WTC11 (cell line): ENCODE results near the gene BAIAP2. TPM values are rescaled to one million over a fixed set of nuclear protein-coding genes. Genes with fewer than 3 reads are reported as not detected.

Experiments used
- ATAC-seq: fragments of 200-7000 bp; cut with Tn5 transposase; 2 replicates; pipeline ENCODE4 v1.10.0; 2021; ENCODE audit warnings: mild to moderate bottlenecking, moderate library complexity
- CTCF ChIA-PET: fragments of 300-600 bp; sonication (Branson Sonifier 250); formaldehyde crosslinking; loops from one replicate; lab custom pipeline; 2021; ENCODE audit warnings: antibody characterized with exemption; lab: Charles Lee
- POLR2A ChIA-PET: fragments of 350-600 bp; sonication (Branson Sonifier 250); formaldehyde crosslinking; loops from one replicate; lab custom pipeline; 2021; ENCODE audit warnings: antibody characterized with exemption; lab: Charles Lee
- DNase-seq: peaks from one replicate; pipeline ENCODE4 v3.0.0; 2021; ENCODE audit warnings: low spot score
- H3K27ac Mint-ChIP-seq: 2 replicates; pipeline ENCODE4 v1.8.0; 2021; ENCODE audit warnings: mixed read lengths
- H3K27me3 Mint-ChIP-seq: 2 replicates; pipeline ENCODE4 v1.8.0; 2021; ENCODE audit warnings: low read depth, mild to moderate bottlenecking, moderate library complexity, mixed read lengths
- H3K36me3 Mint-ChIP-seq: 2 replicates; pipeline ENCODE4 v1.8.0; 2021; ENCODE audit warnings: mixed read lengths
- H3K4me1 Mint-ChIP-seq: 2 replicates; pipeline ENCODE4 v1.8.0; 2022; ENCODE audit warnings: mixed read lengths
- H3K4me3 Mint-ChIP-seq: 2 replicates; pipeline ENCODE4 v1.8.0; 2021; ENCODE audit warnings: mild to moderate bottlenecking, moderate library complexity, mixed read lengths
- H3K9me3 Mint-ChIP-seq: 2 replicates; pipeline ENCODE4 v1.8.0; 2021; ENCODE audit warnings: mixed read lengths
- CREM ChIP-seq: sonication (generic); formaldehyde crosslinking; IDR thresholded peaks from 2 replicates; pipeline ENCODE4 v1.8.1; 2022; ENCODE audit warnings: mild to moderate bottlenecking, missing genetic modification reagents, moderate library complexity
- ETV6 ChIP-seq: sonication (generic); formaldehyde crosslinking; IDR thresholded peaks from 2 replicates; pipeline ENCODE4 v1.8.1; 2022; ENCODE audit warnings: mild to moderate bottlenecking, missing genetic modification reagents
- FOXJ3 ChIP-seq: sonication (generic); formaldehyde crosslinking; IDR thresholded peaks from 2 replicates; pipeline ENCODE4 v1.9.0; 2021; ENCODE audit warnings: missing genetic modification reagents, mild to moderate bottlenecking, borderline replicate concordance
- GABPB1 ChIP-seq: sonication (generic); formaldehyde crosslinking; IDR thresholded peaks from 2 replicates; pipeline ENCODE4 v1.8.1; 2023; ENCODE audit warnings: mild to moderate bottlenecking, missing genetic modification reagents
- JAZF1 ChIP-seq: fragments of 250-450 bp; sonication (Bioruptor Pico); IDR thresholded peaks from 2 replicates; pipeline ENCODE4 v1.9.0; 2021; ENCODE audit warnings: moderate library complexity, mild to moderate bottlenecking, inconsistent platforms
- KAT7 ChIP-seq: sonication (generic); formaldehyde crosslinking; IDR thresholded peaks from 2 replicates; pipeline ENCODE4 v1.8.1; 2023; ENCODE audit warnings: missing genetic modification reagents, mild to moderate bottlenecking, borderline replicate concordance
- NR1H2 ChIP-seq: sonication (generic); formaldehyde crosslinking; IDR thresholded peaks from 2 replicates; pipeline ENCODE4 v1.9.0; 2021; ENCODE audit warnings: mild to moderate bottlenecking, moderate library complexity, missing genetic modification reagents
- NR2C2 ChIP-seq: sonication (generic); formaldehyde crosslinking; IDR thresholded peaks from 2 replicates; pipeline ENCODE4 v1.8.0; 2022; ENCODE audit warnings: mild to moderate bottlenecking, missing genetic modification reagents
- SMAD3 ChIP-seq: sonication (generic); formaldehyde crosslinking; IDR thresholded peaks from 2 replicates; pipeline ENCODE4 v1.8.0; 2022; ENCODE audit warnings: missing genetic modification reagents, mild to moderate bottlenecking, borderline replicate concordance
- TCF7 ChIP-seq: sonication (generic); formaldehyde crosslinking; IDR thresholded peaks from 2 replicates; pipeline ENCODE4 v1.8.0; 2022; ENCODE audit warnings: mild to moderate bottlenecking, low read depth, missing genetic modification reagents, moderate library complexity
- TEAD1 ChIP-seq: sonication (generic); formaldehyde crosslinking; IDR thresholded peaks from 2 replicates; pipeline ENCODE4 v1.8.0; 2022; ENCODE audit warnings: mild to moderate bottlenecking, missing genetic modification reagents
- ZNF232 ChIP-seq: sonication (generic); formaldehyde crosslinking; IDR thresholded peaks from 2 replicates; pipeline ENCODE4 v1.8.0; 2022; ENCODE audit warnings: mild to moderate bottlenecking, missing genetic modification reagents
- total RNA-seq: library from RNA; stranded (reverse); gene quantifications from 3 replicates; pipeline ENCODE4 v1.2.3, GENCODE V29; 2021
- TF ChIP-seq, protein P1 (sequence below): sonication (generic); formaldehyde crosslinking; conservative IDR thresholded peaks from 2 replicates; pipeline ENCODE4 v1.8.1; 2022; ENCODE audit warnings: mild to moderate bottlenecking, missing genetic modification reagents
- TF ChIP-seq, protein P2 (sequence below): sonication (generic); formaldehyde crosslinking; IDR thresholded peaks from 2 replicates; pipeline ENCODE4 v1.8.0; 2023; ENCODE audit warnings: missing genetic modification reagents, mild to moderate bottlenecking, borderline replicate concordance
- TF ChIP-seq, protein P3 (sequence below): sonication (generic); formaldehyde crosslinking; IDR thresholded peaks from 2 replicates; pipeline ENCODE4 v1.8.0; 2022; ENCODE audit warnings: mild to moderate bottlenecking, missing genetic modification reagents
- TF ChIP-seq, protein P4 (sequence below): sonication (generic); formaldehyde crosslinking; IDR thresholded peaks from 2 replicates; pipeline ENCODE4 v1.8.1; 2022; ENCODE audit warnings: low read depth, missing genetic modification reagents, borderline replicate concordance
- TF ChIP-seq, protein P5 (sequence below): sonication (generic); formaldehyde crosslinking; IDR thresholded peaks from 2 replicates; pipeline ENCODE4 v1.8.0; 2023; ENCODE audit warnings: mild to moderate bottlenecking, missing genetic modification reagents

Gene BAIAP2
- total RNA-seq, 1 experiment from 2014 or later, result 20.7 TPM

DNA sequence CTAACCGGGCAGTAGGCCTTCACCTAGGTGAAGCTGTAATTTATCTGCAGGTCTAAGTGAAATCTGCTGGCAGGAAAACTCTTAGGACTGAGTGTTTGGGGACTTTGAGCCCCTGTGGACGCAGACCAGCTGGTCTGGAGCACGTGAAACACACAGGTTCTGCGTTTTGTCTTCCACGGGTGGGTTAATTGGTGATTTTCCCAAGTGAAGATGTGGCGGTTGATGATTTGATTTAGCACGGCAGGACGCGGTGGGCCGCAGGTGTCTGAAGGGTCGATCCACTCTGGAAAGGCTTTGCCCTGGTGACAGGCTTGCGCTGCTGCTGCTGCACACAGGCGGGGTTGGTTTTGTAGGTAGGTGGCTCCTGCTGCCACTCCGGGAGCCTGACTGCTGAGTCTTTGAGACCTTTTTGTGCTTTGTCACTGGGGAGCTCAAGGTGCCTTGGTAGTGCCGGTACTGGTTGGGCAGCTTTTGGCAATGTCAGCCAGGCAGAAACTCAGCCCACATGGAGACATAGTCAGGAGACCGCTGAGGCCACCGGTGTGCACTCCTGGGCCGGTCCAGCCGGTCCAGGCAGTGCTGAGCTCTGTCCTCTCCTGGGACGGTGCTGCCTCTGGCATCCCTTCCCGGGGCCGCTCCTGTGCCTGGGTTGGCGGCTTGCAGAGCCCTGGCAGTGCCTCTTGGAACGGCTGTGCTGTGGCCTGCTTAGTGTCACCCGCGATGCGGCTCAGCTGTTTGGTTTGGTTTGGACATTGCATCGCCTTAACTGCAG is 2.3 kb downstream of the BAIAP2 start:
- peak overlapping the region; percentile 68 for H3K27ac Mint-ChIP-seq
- POLR2A ChIA-PET, result no interaction called here
- TF ChIP-seq GABPB1 (CRISPR knock-in tag), result peak; percentile 50; the same call in 1 of the 2 replicates
- TF ChIP-seq TEAD1 (CRISPR knock-in tag), result no peak
- TF ChIP-seq, all 79 proteins: peak for 1
- DNase-seq (no peak), ATAC-seq (no peak)
- Mint-ChIP-seq H3K27me3 (peaks cover 25% of the 10 kb centered on the region), H3K36me3 (no peaks in the 10 kb centered on the region; the same call in 1 of the 2 replicates), H3K4me3 (peak overlapping the region; percentile 82; the same call in 1 of the 2 replicates), H3K9me3 (no peaks in the 10 kb centered on the region), H3K4me1 (peaks cover 23% of the 10 kb centered on the region)
- CTCF ChIA-PET, result interaction anchor here (0.9 to 2.2 kb wide), 7 partner anchors 12 to 65 kb away, joined by 3 to 13 read pairs (median 4); no protein-coding TSS in a partner anchor

GRCh38 chr17:81037798-81038733 is 3.1 kb downstream of the BAIAP2 start:
- ChIA-PET POLR2A (no interaction called here), CTCF (interaction anchor here (0.9 to 2.2 kb wide), 5 partner anchors 11 to 64 kb away, joined by 3 to 13 read pairs (median 4); no protein-coding TSS in a partner anchor)
- DNase-seq (no peak), ATAC-seq (no peak)
- Mint-ChIP-seq H3K4me3 (no peak overlapping the region), H3K27ac (peak overlapping the region; percentile 41), H3K27me3 (peaks cover 23% of the 10 kb centered on the region), H3K9me3 (no peaks in the 10 kb centered on the region), H3K36me3 (no peaks in the 10 kb centered on the region; the same call in 1 of the 2 replicates), H3K4me1 (peaks cover 22% of the 10 kb centered on the region)
- TF ChIP-seq NR1H2 (CRISPR knock-in tag) (no peak), ETV6 (CRISPR knock-in tag) (no peak), FOXJ3 (CRISPR knock-in tag) (no peak), JAZF1 (no peak), SMAD3 (CRISPR knock-in tag) (no peak), CREM (CRISPR knock-in tag) (no peak)
- TF ChIP-seq, protein P1, sequence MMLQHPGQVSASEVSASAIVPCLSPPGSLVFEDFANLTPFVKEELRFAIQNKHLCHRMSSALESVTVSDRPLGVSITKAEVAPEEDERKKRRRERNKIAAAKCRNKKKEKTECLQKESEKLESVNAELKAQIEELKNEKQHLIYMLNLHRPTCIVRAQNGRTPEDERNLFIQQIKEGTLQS (CRISPR knock-in tag), result no peak
- TF ChIP-seq, protein P2, sequence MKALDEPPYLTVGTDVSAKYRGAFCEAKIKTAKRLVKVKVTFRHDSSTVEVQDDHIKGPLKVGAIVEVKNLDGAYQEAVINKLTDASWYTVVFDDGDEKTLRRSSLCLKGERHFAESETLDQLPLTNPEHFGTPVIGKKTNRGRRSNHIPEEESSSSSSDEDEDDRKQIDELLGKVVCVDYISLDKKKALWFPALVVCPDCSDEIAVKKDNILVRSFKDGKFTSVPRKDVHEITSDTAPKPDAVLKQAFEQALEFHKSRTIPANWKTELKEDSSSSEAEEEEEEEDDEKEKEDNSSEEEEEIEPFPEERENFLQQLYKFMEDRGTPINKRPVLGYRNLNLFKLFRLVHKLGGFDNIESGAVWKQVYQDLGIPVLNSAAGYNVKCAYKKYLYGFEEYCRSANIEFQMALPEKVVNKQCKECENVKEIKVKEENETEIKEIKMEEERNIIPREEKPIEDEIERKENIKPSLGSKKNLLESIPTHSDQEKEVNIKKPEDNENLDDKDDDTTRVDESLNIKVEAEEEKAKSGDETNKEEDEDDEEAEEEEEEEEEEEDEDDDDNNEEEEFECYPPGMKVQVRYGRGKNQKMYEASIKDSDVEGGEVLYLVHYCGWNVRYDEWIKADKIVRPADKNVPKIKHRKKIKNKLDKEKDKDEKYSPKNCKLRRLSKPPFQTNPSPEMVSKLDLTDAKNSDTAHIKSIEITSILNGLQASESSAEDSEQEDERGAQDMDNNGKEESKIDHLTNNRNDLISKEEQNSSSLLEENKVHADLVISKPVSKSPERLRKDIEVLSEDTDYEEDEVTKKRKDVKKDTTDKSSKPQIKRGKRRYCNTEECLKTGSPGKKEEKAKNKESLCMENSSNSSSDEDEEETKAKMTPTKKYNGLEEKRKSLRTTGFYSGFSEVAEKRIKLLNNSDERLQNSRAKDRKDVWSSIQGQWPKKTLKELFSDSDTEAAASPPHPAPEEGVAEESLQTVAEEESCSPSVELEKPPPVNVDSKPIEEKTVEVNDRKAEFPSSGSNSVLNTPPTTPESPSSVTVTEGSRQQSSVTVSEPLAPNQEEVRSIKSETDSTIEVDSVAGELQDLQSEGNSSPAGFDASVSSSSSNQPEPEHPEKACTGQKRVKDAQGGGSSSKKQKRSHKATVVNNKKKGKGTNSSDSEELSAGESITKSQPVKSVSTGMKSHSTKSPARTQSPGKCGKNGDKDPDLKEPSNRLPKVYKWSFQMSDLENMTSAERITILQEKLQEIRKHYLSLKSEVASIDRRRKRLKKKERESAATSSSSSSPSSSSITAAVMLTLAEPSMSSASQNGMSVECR (CRISPR knock-in tag), result no peak
- TF ChIP-seq, protein P3, sequence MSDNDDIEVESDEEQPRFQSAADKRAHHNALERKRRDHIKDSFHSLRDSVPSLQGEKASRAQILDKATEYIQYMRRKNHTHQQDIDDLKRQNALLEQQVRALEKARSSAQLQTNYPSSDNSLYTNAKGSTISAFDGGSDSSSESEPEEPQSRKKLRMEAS (CRISPR knock-in tag), result no peak

GRCh38 chr17:81039096-81039495 is 4.1 kb downstream of the BAIAP2 start:
- no peak overlapping the region for H3K4me3 Mint-ChIP-seq
- POLR2A ChIA-PET, result no interaction called here
- no peaks in the 10 kb centered on the region; the same call in 1 of the 2 replicates for H3K36me3 Mint-ChIP-seq
- CTCF ChIA-PET, result interaction anchor here (2.1 kb wide), 1 partner anchor 16 kb away, joined by 7 read pairs; no protein-coding TSS in a partner anchor
- ATAC-seq, result no peak
- H3K9me3 Mint-ChIP-seq, result no peaks in the 10 kb centered on the region
- H3K27ac Mint-ChIP-seq, result no peak overlapping the region; the same call in 1 of the 2 replicates
- no peak for DNase-seq
- H3K27me3 Mint-ChIP-seq, result peaks cover 13% of the 10 kb centered on the region
- H3K4me1 Mint-ChIP-seq, result peaks cover 16% of the 10 kb centered on the region
- TF ChIP-seq, protein P4, sequence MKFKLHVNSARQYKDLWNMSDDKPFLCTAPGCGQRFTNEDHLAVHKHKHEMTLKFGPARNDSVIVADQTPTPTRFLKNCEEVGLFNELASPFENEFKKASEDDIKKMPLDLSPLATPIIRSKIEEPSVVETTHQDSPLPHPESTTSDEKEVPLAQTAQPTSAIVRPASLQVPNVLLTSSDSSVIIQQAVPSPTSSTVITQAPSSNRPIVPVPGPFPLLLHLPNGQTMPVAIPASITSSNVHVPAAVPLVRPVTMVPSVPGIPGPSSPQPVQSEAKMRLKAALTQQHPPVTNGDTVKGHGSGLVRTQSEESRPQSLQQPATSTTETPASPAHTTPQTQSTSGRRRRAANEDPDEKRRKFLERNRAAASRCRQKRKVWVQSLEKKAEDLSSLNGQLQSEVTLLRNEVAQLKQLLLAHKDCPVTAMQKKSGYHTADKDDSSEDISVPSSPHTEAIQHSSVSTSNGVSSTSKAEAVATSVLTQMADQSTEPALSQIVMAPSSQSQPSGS (CRISPR knock-in tag), result no peak
- TF ChIP-seq, protein P5, sequence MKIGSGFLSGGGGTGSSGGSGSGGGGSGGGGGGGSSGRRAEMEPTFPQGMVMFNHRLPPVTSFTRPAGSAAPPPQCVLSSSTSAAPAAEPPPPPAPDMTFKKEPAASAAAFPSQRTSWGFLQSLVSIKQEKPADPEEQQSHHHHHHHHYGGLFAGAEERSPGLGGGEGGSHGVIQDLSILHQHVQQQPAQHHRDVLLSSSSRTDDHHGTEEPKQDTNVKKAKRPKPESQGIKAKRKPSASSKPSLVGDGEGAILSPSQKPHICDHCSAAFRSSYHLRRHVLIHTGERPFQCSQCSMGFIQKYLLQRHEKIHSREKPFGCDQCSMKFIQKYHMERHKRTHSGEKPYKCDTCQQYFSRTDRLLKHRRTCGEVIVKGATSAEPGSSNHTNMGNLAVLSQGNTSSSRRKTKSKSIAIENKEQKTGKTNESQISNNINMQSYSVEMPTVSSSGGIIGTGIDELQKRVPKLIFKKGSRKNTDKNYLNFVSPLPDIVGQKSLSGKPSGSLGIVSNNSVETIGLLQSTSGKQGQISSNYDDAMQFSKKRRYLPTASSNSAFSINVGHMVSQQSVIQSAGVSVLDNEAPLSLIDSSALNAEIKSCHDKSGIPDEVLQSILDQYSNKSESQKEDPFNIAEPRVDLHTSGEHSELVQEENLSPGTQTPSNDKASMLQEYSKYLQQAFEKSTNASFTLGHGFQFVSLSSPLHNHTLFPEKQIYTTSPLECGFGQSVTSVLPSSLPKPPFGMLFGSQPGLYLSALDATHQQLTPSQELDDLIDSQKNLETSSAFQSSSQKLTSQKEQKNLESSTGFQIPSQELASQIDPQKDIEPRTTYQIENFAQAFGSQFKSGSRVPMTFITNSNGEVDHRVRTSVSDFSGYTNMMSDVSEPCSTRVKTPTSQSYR, result no peak
- TF ChIP-seq ZNF232 (CRISPR knock-in tag) (no peak), NR2C2 (CRISPR knock-in tag) (no peak), TCF7 (CRISPR knock-in tag) (no peak), KAT7 (CRISPR knock-in tag) (no peak)
